Right lobe of liver (tissue), 4 donors: ENCODE measurements around the gene C1QTNF3.
"Not testable (repeated sequence)": the region's sequence is repeated elsewhere in the genome, so short reads cannot be mapped to it uniquely, and the experiment has no call there.

Experiments used
- POLR2A ChIP-seq: fragments of 450-650 bp; IDR thresholded peaks from one replicate; pipeline ENCODE4 v1.6.1; 2017; ENCODE audit warnings: antibody characterized with exemption, mild to moderate bottlenecking
- TF ChIP-seq, protein P1 (sequence below), 4 donors: fragments of 200-600 bp in 3 of 4; fragments of 450-650 bp in 1 of 4; IDR thresholded peaks; one replicate each; pipeline versions ENCODE4 v1.5.1 to v1.8.0; 2016 to 2022; ENCODE audit warnings: antibody characterized with exemption in 4 of 4, mild to moderate bottlenecking in 2 of 4
- donor health status: DM: no; HTN: no; CAD: no.
- donor health status: DM: no; HTN: no; CAD: no.
- donor health status: DM: no; HTN: yes; CAD: no.

DNA sequence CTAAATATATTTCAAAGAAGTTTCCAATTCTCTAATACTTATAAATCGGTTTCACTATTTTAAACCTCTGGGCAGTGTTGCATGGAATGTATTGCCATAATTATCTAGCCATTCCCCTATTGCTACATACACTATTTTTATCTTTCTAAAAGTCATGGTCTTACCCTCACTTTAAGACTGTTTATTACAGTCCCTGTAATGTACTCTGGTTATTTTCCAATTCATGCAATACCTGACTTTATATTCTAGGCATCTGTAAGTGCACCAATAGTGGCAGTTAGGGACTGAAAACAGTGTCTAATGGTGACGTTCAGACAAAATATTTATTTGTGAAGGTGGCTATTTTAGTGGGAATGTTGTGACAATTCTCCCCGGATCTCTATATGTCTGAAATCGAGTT, 40.9 kb upstream of the C1QTNF3 start:
- TF ChIP-seq, protein P1, sequence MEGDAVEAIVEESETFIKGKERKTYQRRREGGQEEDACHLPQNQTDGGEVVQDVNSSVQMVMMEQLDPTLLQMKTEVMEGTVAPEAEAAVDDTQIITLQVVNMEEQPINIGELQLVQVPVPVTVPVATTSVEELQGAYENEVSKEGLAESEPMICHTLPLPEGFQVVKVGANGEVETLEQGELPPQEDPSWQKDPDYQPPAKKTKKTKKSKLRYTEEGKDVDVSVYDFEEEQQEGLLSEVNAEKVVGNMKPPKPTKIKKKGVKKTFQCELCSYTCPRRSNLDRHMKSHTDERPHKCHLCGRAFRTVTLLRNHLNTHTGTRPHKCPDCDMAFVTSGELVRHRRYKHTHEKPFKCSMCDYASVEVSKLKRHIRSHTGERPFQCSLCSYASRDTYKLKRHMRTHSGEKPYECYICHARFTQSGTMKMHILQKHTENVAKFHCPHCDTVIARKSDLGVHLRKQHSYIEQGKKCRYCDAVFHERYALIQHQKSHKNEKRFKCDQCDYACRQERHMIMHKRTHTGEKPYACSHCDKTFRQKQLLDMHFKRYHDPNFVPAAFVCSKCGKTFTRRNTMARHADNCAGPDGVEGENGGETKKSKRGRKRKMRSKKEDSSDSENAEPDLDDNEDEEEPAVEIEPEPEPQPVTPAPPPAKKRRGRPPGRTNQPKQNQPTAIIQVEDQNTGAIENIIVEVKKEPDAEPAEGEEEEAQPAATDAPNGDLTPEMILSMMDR (IDR thresholded peaks at IDR 0.05), result not testable (repeated sequence)
- not testable (repeated sequence) for TF ChIP-seq POLR2A
